ENCODE data around the gene PTHLH. TPM values are rescaled to one million over a fixed set of nuclear protein-coding genes. Genes with fewer than 3 reads are reported as not detected.

PTHLH gene
- 3.2 and 13.4 TPM in 2 replicates for total RNA-seq

DNA sequence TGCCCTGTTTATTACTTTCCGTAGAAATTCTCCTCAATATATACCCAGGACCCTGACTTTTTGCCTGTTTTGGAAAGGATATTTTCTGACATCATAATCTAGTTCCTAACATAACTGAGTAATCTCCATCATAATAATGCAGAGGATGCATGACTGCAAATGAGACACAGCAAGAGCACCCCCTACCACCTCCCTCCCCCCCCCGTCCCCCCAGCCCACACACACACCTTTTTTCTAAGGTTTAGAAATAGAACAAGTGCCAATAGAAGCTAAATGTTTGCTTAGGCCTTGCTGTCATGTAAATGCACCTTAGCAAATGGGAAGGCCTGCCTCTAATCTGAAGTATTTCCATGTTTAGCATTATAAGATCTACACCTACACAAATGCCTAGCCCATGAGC, at the start of gene PTHLH:
PTHLH (minus strand) TSS at position 13 of the 400 bp plus-strand sequence. CDS start 3,239 bp downstream, outside the sequence.

Other genes starting within 250 kb of the PTHLH start
- gene KLHL42, start 192.5 kb downstream of the PTHLH start, total RNA-seq = 37.8 and 49.3 TPM in 2 replicates
- gene MANSC4, start 192.5 kb downstream of the PTHLH start, total RNA-seq = 0.89 TPM in 1 of 2 replicates, not detected in the other
- gene CCDC91, start 217.7 kb upstream of the PTHLH start, total RNA-seq = 35.0 and 35.1 TPM in 2 replicates

Data from smooth muscle cell of the umbilical artery (primary cell).